ENCODE data around the gene FBXO3.
"Not testable (repeated sequence)": the region's sequence is repeated elsewhere in the genome, so short reads cannot be mapped to it uniquely, and the experiment has no call there.

Gene FBXO3, protein sequence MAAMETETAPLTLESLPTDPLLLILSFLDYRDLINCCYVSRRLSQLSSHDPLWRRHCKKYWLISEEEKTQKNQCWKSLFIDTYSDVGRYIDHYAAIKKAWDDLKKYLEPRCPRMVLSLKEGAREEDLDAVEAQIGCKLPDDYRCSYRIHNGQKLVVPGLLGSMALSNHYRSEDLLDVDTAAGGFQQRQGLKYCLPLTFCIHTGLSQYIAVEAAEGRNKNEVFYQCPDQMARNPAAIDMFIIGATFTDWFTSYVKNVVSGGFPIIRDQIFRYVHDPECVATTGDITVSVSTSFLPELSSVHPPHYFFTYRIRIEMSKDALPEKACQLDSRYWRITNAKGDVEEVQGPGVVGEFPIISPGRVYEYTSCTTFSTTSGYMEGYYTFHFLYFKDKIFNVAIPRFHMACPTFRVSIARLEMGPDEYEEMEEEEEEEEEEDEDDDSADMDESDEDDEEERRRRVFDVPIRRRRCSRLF

DNA sequence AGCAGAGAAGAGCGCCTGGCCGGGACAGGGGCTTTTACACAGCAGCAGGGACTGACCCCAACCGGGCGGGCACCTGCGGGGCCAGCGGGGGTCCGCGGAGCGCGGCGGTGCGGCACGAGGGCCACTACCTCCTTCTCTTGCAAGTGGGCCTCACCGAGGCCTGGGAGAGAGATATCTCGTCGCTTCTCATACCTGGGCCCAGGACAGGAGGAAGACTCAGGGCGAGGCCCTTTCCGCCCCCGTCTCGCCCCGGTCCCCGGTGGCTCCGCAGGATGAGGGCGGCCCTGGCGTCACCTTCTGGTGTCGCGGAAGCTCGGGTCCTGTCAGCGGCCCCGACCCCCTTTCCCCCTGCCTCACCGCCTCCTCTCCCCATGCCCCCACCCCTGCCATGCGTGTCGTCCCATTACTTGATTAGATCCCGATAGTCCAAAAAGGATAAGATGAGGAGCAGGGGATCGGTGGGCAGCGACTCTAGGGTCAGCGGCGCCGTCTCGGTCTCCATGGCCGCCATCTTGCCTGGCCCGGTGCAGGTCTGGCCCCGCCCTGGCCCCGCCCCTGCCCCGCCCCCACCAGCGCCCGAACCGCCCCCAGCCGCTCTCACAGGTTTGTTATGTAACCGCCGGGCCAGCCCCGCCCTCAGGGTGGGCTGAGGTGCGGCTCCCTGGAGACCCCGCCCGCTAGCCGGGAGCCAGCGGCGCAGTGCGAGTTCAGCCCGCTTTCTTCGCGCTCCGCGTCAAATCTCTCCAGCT lies at the start of gene FBXO3:
Gene FBXO3, minus strand, starts transcription at position 534 of the 749 bp plus-strand sequence. Its CDS starts 23 bp downstream, at position 511.
- DNase-seq: peak; percentile 96

DNA sequence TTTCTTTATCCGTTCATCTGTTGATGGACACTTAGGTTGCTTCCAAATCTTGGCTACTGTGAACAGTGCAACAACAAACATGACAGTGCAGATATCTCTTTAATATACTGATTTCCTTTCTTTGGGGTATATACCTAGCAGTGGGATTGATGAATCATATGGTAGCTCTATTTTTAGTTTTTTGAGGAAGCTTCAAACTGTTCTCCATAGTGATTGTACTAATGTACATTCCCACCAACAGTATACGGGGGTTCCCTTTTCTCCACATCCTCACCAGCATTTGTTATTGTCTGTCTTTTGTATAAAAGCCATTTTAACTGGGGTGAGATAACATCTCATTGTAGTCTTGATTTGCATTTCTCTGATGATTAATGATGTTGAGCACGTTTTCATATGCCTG lies 48.7 kb upstream of the FBXO3 start:
- DNase-seq: not testable (repeated sequence)

DNA sequence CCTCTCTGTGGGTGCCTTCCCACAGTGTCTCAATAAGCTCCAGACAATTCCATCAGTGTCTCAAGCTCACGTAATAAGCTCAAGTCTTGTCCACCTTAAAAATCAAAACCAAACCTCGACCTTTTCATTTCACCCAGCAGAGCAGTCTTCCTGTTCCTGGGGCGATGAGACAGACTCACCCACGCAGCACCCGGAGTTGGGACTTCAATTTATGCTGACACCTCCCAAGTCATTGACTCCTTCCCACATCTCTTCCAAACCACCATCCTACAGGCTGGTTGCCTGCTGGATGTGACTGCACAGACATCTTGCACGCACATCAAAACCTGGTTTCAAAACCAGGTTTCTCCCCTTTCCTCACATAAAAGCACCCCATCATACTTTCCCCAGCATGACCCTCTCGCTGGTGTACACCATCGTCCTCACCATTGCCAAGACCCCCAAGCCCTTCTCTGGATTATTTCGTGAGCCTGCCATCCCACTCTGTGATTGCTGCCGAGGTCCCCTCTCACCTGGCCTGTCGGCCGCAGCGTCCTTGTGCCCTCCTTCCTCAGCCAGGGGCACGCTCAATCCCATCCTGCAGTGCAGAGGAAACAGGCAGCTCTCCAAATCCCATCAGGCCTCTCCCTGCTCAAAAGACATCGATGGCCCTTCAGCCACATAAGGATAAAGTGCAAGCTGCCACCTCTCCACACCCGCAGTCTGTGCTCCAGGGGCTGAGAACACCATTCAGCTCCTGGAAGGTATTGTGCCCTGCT lies 45.1 kb upstream of the FBXO3 start:
- DNase-seq: no peak

DNA sequence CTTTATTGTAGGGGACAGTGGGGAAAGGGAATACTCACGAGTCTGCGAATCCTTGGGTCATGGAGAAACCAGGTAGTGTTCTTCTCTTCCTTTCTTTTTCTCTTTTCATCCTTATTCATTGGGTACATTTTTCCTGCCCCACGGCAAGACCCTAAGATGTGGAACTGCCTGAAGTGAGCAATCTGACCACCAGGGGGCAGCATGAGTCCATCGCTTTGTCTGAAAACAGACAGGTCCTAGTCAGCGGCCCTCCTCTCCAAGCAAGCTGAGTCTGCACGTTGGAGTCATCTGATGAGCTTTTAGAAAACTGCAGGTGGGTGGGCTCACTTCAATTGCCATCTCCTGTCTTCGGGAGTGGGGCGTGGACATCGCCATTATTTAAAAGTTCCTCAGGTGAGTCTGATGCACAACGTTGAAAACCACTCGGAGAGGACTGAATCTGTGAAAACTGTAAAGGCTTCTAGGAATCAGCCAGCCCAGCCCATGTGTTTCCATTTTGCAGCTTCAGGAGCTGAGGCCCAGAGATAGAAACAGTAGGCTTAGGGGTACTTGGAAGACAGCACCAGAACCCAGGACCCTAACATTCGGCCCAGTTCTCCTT lies 34.0 kb upstream of the FBXO3 start:
- peak; percentile 86 for DNase-seq

DNA sequence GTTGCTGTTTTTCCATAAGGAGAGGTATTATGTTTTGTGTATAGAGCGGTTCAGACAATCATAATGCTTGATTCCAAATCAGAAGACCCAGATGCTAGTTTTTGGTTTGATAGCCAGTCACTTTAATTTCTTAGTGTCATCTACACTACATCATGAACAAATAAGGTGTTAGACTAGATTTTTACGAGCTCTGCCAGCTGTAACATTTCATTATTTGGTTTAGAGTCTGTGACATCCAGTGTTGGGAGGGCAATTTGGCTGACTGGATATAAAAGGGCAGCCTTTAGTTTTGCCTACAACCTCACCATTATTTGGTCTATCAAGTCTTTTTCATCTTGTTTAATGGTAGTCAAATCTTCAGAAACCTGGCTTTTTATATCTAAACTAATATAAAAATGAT lies 30.2 kb upstream of the FBXO3 start:
- peak; percentile 41 for DNase-seq

DNA sequence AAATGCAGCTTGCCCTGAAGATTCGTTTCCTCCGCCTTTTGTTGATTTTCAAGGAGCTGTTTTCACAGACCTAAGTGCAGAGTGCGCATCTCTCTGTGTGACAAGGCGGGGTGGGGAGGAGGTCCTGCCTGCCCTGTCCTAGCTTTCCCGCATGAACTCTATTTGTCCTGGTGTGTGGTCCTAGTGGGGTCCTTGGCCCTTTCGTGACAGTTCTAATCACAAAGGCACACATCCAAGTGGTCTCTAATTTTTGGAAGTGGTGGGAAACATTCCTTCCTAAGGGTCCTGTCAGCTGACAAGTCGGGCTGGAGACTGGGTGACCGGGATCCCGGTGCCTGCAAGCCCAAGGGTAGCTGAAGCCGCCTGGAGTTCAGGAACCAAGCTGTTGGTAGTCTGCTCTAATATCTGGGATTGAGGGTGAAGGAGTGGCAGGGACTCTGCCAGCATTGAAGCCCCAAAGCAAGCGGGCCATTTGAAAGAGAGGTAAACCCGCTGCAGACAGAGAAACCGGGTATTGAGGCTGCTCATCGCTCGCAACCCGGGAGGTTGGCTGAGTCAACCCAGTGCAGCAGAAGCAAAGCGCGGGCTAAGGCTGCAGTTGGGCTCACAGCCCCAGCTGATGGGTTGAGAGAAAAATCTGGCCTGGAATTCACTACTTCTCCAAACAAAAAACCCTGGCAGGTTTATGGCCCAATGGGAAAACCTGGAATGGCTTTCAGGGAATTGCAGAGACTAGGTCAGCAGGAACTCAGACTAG lies 28.1 kb upstream of the FBXO3 start:
- peak; percentile 97 for DNase-seq

DNA sequence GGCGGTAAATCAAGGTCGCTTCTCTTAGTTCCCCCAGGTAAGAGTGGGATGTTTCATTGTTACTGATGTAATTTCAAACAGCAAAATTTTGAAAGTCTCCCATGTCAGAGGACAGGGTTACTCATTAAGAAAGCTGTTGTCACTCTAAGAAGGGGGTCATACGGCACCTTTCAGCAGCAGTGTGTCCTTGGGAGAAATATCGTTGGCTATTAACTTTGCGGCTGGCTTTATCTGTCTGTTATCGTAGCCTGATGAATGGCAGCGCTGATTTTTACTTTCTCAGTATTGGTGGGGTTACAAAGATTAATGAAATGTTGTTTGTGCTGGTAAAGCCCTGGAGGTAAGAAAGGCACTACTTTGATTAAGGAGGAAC lies 27.5 kb upstream of the FBXO3 start:
- DNase-seq: no peak

DNA sequence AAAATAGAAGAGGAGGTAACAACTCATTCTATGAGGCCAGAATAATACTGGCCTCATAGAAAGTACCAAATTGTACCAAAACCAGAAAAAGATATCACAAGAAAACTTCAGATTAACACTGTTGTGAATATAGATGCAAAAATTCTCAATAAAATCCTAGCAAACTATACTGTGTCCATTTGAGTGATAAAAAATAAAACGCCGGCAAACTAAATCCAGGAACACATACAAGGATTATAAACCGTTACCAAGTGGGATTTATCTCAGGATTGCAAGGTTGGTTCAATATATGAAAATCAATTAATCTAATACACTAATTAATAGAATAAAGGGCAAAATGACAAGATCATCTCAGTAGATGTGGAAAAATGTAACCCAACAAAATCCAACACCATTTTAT lies 23.6 kb upstream of the FBXO3 start:
- DNase-seq: no peak

DNA sequence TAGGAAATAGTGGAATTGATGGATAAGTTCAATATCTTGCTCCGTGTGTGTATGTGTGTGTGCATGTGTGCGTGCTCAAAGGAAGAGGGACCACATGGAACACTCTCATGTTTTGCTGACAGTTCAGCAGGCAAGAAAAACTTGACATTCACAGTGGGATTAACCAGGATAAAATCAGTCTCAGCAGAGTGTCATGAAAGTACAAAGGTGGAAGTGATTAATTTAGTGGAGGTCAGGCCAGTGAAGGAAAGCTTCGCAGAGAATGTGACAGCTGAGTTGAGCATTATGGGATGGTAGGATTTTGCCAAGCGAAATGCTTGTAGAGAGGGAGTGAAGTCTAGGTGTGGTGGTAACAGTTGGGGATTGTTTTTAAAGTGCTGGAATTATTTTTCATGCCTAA lies 15.7 kb upstream of the FBXO3 start:
- DNase-seq: peak; percentile 26

DNA sequence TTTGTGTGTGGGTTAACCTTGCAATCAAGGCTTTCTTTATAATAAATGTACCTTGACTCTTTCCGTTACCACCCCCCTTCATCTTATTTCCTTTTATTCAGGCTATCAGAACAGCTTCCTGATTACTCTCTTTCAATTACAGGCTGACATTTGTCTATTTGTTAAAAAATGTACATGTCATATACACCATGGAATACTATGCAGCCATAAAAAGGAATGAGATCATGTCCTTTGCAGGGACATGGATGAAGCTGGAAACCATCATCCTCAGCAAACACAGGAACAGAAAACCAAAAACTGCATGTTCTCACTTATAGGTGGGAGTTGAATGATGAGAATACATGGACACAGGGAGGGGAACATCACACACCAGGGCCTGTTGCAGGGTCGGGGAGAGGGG lies 13.8 kb upstream of the FBXO3 start:
- not testable (repeated sequence) for DNase-seq

DNA sequence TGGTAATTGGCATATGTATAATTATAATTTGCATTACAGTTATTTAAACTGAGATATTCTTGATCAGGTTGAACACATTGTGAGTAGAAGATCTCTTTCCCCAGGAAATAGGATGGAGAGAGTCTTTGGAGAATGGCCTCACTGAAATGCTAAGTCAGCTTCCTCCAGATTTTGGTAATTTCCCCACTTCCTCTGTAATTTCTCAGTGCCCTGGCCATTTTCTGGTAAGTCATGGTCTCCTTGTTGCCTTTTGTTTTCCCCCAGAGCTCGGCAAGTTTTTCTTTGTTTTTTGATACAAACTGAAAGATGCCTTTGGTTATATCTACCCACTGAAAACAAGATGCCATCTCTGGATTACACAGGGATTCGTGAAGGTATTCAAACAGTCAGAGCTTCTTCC lies 12.8 kb upstream of the FBXO3 start:
- peak; percentile 42 for DNase-seq

DNA sequence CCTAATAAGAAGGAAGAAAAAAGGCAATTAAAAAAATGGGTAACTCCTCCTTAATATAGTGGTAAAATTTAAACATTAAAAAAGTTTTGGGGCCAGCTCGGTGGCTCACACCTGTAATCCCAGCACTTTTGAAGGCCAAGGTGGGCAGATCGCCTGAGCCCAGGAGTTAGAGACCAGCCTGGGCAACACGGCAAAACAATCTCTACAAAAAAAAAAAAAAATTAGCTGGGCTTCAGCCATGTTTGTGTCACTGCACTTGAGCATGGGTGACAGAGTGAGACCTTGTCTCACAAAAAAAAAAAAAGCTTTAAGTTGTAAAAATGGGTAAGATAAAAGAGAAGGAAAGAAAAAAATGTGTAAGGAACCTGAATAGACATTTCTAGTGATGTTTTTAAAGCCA lies 11.3 kb upstream of the FBXO3 start:
- no peak for DNase-seq

DNA sequence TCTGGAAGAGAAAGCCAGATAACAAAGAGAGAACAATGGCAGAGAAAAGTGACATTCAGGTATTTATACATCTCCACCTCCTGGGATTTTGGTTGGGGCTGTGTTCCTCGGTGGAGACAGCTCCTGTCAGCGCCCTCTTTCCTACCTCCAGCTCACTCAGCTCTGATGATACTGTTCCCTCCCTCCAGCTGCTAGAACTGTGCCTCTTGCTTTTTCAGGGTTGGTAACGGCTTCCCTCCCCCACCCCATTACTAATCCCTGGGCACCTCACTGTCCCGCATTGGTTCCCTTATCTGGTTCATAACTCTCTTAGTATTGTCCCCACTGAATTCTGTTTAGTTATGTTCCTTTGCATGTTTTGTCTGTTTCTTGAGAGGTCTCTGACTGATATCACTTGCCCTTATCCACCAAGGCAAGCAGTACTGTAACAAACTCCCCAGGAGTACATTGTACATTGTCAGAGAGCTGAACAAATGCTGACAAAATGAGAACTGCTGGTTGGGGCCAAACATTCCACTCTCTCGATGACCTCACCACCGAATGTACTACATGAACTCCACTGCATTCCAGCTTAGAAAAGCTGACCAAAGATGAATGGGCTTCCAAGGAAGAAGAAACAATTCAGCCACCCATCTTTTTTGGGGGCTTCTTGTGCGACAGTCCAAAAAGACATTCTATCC lies 5.7 kb upstream of the FBXO3 start:
- DNase-seq: peak; percentile 11

DNA sequence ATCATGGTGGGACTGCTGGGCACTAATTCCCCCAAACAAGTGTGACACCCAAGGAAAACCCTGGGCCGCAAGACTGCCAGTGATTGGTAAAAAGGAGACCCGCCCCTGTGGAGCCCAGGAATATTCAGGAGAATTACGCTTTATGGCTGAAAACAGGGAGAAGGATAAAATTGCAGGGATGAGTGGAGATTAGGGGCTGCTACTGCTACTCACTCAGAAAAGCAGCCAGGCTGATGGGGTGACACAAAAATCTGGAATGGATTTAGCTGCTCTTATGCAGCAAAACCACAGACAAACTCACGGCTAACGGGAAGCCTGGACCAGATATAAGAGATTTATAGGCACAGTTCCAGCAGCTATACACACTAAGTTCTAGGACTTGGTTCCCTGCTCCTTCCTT lies 4.4 kb upstream of the FBXO3 start:
- DNase-seq: peak; percentile 61

DNA sequence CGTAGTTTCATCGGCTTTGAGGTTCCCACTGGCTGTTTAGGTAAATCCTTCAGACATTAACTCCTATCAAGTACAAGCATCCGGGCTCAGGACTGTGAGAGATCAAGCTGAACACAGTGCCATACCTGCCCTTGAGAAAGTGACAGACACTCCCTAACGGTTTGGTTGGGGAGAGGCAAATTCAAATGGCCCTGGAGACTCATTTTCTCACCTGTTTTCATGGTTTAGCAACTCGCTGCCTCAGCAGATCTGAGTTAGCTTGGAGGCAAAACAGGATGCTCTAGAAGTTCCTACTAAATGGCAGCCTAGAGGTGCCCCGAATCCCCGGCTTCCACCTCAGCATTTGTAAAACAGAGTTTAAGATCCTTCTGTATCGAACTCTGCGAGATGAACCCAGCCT lies 3.6 kb upstream of the FBXO3 start:
- DNase-seq: no peak

DNA sequence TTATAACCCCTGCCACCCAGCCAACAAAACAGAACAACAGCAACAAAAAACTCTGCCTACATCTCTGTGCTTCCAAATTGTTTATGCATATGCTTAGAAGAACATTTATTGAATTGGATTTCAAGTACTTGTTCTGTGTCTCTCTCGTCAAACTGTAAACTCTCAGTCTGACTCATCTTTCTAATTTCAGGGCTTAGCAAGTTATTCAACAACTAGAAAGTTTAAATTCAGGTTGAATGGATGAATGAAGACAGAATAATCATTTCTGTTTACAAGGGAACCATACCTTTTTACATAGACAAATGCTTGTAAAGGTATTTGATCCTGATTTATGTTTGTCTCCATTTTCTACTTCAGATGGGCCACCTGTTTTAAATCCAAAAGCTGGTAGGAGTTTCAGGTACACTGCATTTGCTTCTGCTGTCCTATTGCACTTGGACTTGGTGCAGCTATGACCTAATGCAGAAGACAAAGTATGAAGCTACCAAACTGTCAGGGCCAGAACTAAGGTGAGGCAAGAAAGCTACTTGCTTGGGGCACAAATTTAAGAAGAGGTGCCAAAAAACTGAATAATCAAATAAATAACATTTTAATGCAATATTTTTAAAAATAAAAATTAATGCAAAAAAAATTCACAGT lies 1.6 kb upstream of the FBXO3 start:
- no peak for DNase-seq

DNA sequence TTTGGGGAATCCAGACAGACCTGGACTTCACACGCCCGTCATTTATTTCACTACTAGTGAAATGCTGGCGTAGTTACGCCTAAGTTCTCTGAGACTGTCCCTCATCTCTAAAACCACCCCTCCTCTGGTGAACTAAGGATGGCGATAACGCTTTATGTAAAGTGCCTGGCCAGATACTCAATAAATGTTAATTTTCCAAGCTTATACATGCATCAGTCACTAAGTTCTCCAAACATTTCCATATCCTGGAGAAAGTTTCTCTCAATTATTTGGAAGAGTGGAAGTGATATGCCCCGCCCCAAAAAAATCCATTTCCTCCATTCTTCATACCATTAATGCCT lies 1.1 kb upstream of the FBXO3 start:
- no peak for DNase-seq

DNA sequence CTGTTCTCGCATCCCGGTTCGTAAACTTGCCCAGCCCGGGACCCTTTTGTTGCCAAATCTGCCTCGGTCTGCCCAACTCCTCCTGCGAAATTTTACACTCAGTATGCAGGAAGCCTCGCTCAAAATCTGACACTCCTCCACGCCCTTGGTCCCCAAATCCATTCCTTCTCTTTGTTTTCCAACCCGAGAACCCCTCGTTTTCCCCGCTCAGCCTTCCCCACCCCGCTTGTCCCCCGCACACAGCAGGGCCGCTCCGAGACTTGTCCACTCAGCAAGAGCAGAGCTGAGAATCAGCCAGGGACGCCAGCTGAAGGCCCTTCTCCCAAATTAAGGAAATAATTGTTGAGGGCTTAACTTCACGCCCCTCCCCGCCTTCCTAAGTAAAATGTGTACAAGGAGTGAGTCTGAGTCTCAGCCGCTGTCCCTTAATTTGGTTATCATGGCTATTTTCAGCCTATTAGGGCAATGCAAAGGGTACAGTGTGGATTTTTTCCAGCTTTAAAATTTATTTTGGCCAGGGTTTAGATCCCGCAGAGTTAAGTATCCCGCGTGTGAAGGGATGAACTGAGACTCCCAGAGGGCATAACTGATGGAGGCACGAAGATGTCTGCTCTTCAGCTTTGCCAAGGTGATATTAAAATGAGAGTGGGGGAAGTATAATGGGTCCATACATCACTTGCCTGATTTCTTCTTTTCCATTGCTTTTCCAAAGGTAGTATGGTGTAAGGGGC lies 581 bp upstream of the FBXO3 start:
- peak; percentile 65 for DNase-seq

DNA sequence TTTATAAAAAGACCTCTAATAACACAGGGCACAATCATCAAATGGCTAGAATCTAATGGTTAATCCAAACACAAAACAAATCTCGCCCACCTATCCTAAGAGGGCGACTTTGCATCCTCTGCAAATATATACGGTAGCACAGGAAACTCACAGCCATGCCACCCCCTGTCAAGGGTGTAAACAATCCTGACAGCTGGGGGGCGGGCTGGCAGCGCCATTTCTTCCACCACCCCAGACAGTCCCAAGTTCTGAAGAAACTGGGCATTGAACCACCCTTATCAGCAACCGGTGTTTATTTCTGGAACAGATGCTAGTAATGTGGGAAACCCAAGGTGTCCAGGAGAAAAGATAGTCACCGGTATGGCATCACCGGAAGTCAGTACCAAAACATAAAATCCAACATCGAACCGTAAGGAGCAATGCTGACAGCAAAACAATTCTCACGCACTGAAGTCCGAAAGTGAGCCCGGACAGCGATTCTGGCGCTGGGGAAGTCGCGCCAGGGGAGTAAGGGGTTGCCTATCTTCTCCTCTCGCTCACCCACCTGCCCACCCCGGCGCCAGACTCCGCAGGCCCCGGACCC lies 825 bp downstream of the FBXO3 start:
- peak; percentile 61 for DNase-seq

DNA sequence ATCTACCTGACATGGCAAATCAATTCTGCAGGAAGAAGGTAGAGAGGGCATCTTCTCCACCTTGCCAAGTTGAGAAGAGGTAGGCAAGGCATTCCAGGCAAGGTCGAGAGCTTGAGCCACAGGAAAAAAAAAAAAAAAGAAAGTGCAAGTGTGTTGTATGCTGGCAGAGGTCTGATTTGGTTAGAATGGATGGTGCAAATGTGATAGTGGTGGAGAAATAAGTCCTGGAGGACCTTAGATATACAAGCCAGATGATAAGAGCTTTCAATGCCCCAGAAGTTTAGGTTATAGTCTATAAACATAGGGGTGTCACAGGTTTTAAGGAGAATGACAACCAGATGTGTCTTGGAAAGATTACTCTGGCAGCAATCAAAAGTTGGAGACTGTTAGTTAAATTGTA lies 1.4 kb downstream of the FBXO3 start:
- DNase-seq: no peak
